B cell (primary cell): ENCODE data around the gene NODAL. TPM values are rescaled to one million over a fixed set of nuclear protein-coding genes. Genes with fewer than 3 reads are reported as not detected.

Source experiments
- ATAC-seq: fragments of 200-7000 bp; cut with Tn5 transposase; one replicate; pipeline ENCODE4 v1.10.0; 2021; ENCODE audit warnings: low read depth, mild to moderate bottlenecking, moderate number of reproducible peaks, moderate library complexity
- CTCF ChIA-PET: fragments of 350-600 bp; sonication (Branson Sonifier 250); formaldehyde crosslinking; loops from one replicate; lab custom pipeline; 2021; ENCODE audit warnings: antibody characterized with exemption, inconsistent platforms; lab: Charles Lee
- POLR2A ChIA-PET: fragments of 350-600 bp; sonication (Branson Sonifier 250); formaldehyde crosslinking; loops from one replicate; lab custom pipeline; 2021; ENCODE audit warnings: antibody characterized with exemption; lab: Charles Lee
- DNase-seq: peaks from one replicate; pipeline ENCODE4 v3.0.0; 2013
- H2AFZ ChIP-seq: 2 replicates; pipeline ENCODE4 v1.6.1; 2012; ENCODE audit warnings: mild to moderate bottlenecking, low read depth, low read length; ENCODE audit not compliant: insufficient read depth, poor library complexity, severe bottlenecking
- H3K27ac ChIP-seq, 2 donors: 1 replicate in 1 of 2; 2 replicates in 1 of 2; pipeline ENCODE4 v1.5.1; 2012 to 2013; ENCODE audit warnings: low read length in 2 of 2, mild to moderate bottlenecking in 2 of 2, moderate library complexity in 1 of 2
- H3K27me3 ChIP-seq, 4 experiments: fragments of 200-600 bp in 1 of 4; sonication (generic) in 1 of 4; replicated peaks in 1 of 4; 1 replicate in 2 of 4; 2 replicates in 2 of 4; pipeline versions ENCODE4 v1.6.1 to v1.7.0; 2013 to 2016; ENCODE audit warnings: low read length in 3 of 4, mild to moderate bottlenecking in 2 of 4, mixed read lengths in 1 of 4, moderate library complexity in 1 of 4; ENCODE audit not compliant: insufficient read depth in 4 of 4, control insufficient read depth in 3 of 4; ENCODE audit errors: control extremely low read depth in 1 of 4
- H3K36me3 ChIP-seq, 2 experiments: replicated peaks in 1 of 2; 1 replicate in 1 of 2; 2 replicates in 1 of 2; pipeline versions ENCODE4 v1.6.1 to v1.7.1; 2013; ENCODE audit warnings: low read length in 1 of 2; ENCODE audit not compliant: insufficient read depth in 2 of 2, control insufficient read depth in 1 of 2; ENCODE audit errors: control extremely low read depth in 1 of 2, extremely low read depth in 1 of 2
- H3K4me1 ChIP-seq, 2 donors: fragments of 200-600 bp in 1 of 2; sonication (generic) in 1 of 2; 1 replicate in 1 of 2; 2 replicates in 1 of 2; pipeline versions ENCODE4 v1.5.1 to v1.6.1; 2013 to 2017; ENCODE audit warnings: low read length in 2 of 2; ENCODE audit not compliant: control insufficient read depth in 2 of 2, insufficient read depth in 2 of 2
- H3K4me2 ChIP-seq: replicated peaks from 2 replicates; pipeline ENCODE3; 2012; ENCODE audit warnings: mild to moderate bottlenecking, low read depth, low read length; ENCODE audit not compliant: poor library complexity, severe bottlenecking
- H3K4me3 ChIP-seq, 5 experiments: fragments of 200-600 bp in 1 of 5; sonication (generic) in 1 of 5; 1 replicate in 3 of 5; 2 replicates in 2 of 5; pipeline versions ENCODE4 v1.5.1 to v1.7.0; 2011 to 2016; ENCODE audit warnings: low read length in 4 of 5, mild to moderate bottlenecking in 4 of 5, low read depth in 2 of 5, control low read depth in 1 of 5, moderate library complexity in 1 of 5; ENCODE audit not compliant: insufficient read depth in 1 of 5; ENCODE audit errors: control extremely low read depth in 1 of 5, extremely low read depth in 1 of 5
- H3K79me2 ChIP-seq: fragments of 200-600 bp; sonication (generic); one replicate; pipeline ENCODE4 v1.6.0; 2016; ENCODE audit warnings: low read length; ENCODE audit not compliant: control insufficient read depth, insufficient read depth
- H3K9ac ChIP-seq: fragments of 200-600 bp; sonication (generic); 2 replicates; pipeline ENCODE4 v1.6.1; 2017; ENCODE audit warnings: mild to moderate bottlenecking, low read length, moderate library complexity
- H3K9me3 ChIP-seq, 3 donors: one replicate each; pipeline versions ENCODE4 v1.6.1 to v1.7.1; 2013; ENCODE audit warnings: low read length in 2 of 3; ENCODE audit not compliant: control insufficient read depth in 2 of 3, insufficient read depth in 1 of 3; ENCODE audit errors: control extremely low read depth in 1 of 3
- H4K20me1 ChIP-seq: 2 replicates; pipeline ENCODE4 v1.6.0; 2012; ENCODE audit warnings: mild to moderate bottlenecking, low read length; ENCODE audit not compliant: insufficient read depth, control insufficient read depth, poor library complexity, severe bottlenecking
- H3K27ac Mint-ChIP-seq: one replicate; pipeline ENCODE4 v1.8.0; 2021; ENCODE audit warnings: mixed read lengths
- H3K27me3 Mint-ChIP-seq: one replicate; pipeline ENCODE4 v1.8.0; 2021; ENCODE audit warnings: mixed read lengths
- H3K4me1 Mint-ChIP-seq: one replicate; pipeline ENCODE4 v1.8.0; 2021; ENCODE audit warnings: mixed read lengths
- H3K4me3 Mint-ChIP-seq: one replicate; pipeline ENCODE4 v1.8.0; 2021; ENCODE audit warnings: mixed read lengths
- H3K9me3 Mint-ChIP-seq: one replicate; pipeline ENCODE4 v1.8.0; 2022; ENCODE audit warnings: mixed read lengths; ENCODE audit not compliant: insufficient read depth
- CTCF ChIP-seq: fragments of 200-600 bp; IDR thresholded peaks from one replicate; pipeline ENCODE4 v1.8.0; 2022; ENCODE audit warnings: antibody characterized with exemption, mild to moderate bottlenecking
- EZH2 ChIP-seq: IDR thresholded peaks from 2 replicates; pipeline ENCODE4 v1.6.1; 2012; ENCODE audit warnings: borderline replicate concordance, low read depth, mild to moderate bottlenecking, moderate library complexity, low read length; ENCODE audit not compliant: insufficient read depth, poor library complexity, severe bottlenecking
- WGBS: methylation state at CpG from one replicate; pipeline ENCODE4 v1.1.5; 2013; ENCODE audit warnings: missing lambda C conversion rate; ENCODE audit not compliant: insufficient coverage; 5-methylcytosine and 5-hydroxymethylcytosine counted together
- intact Hi-C: fragments of 100-400 bp; cut with micrococcal nuclease; formaldehyde crosslinking; loops from one replicate; pipeline ENCODE4 v1.10.0; 2022
- polyA plus RNA-seq: library from polyadenylated mRNA; depleted of rRNA; stranded (reverse); fragments of >200 nt; gene quantifications from 2 replicates; pipeline ENCODE4 v1.2.3, GENCODE V29; 2012
- total RNA-seq, 2 donors: library from RNA; stranded (reverse); fragments of 120-200 nt in 1 of 2; gene quantifications; 1 replicate in 1 of 2; 2 replicates in 1 of 2; pipeline versions ENCODE4 v1.2.3 to v1.2.4, GENCODE V29; 2013 to 2022

NODAL gene
- total and polyA plus RNA-seq, 2 donors (not counting 1 experiment from before 2014, with no cell fraction given) = 0.06 TPM; not detected in 1

DNA sequence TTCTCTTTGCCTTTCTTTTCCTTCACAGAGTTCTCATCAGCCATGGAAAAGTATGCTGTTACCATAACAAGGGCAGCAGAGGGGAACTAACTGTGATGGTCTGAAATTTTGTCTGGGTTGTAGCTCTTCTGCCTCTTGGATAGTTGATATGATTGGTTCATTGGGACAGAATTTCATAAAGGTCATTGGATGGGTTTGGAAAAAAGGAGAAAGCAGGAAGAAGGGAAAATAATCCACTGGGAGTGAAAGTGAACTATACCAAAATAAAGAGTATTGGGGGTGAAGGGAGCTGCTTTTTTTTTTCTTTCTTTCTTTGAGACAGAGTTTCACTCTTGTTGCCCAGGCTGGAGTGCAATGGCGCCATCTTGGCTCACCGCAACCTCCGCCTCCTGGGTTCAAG is 31.7 kb downstream of the NODAL start:
- WGBS = 92% methylated on average over 2 of the region's 3 CpGs
- ATAC-seq (no peak), DNase-seq (no peak)
- ChIA-PET CTCF (interaction anchor here (0.9 to 1.3 kb wide), 2 partner anchors 45 to 52 kb away, joined by 3 to 4 read pairs; no protein-coding TSS in a partner anchor), POLR2A (interaction anchor here (0.7 kb wide), 1 partner anchor 84 kb away, joined by 3 read pairs; no protein-coding TSS in a partner anchor)
- peaks cover 18% of the 10 kb centered on the region in 2 donors for H3K4me1 ChIP-seq
- no peaks in the 10 kb centered on the region for H3K9me3 ChIP-seq
- no peak overlapping the region for H3K4me3 Mint-ChIP-seq
- H3K4me1 Mint-ChIP-seq = peaks cover 47% of the 10 kb centered on the region
- H3K27ac Mint-ChIP-seq = no peak overlapping the region
- TF ChIP-seq CTCF (no peak), EZH2 (no peak)
- H2AFZ ChIP-seq = no peak overlapping the region
- intact Hi-C loops = loop anchor here (5.0 kb wide), 1 partner anchor 68 kb away; the partner anchor contains the start of gene PALD1
- H3K4me3 ChIP-seq = no peak overlapping the region
- no peak overlapping the region for H3K27ac ChIP-seq
- no peaks in the 10 kb centered on the region for H3K9me3 Mint-ChIP-seq
- H3K27me3 ChIP-seq = no peaks in the 10 kb centered on the region
- peaks cover 74% of the 10 kb centered on the region for H4K20me1 ChIP-seq
- H3K36me3 ChIP-seq = no peaks in the 10 kb centered on the region
- H3K27me3 Mint-ChIP-seq = no peaks in the 10 kb centered on the region
- no peak overlapping the region for H3K4me2 ChIP-seq
- H3K9ac ChIP-seq = no peak overlapping the region
- H3K79me2 ChIP-seq = peaks cover 63% of the 10 kb centered on the region

DNA sequence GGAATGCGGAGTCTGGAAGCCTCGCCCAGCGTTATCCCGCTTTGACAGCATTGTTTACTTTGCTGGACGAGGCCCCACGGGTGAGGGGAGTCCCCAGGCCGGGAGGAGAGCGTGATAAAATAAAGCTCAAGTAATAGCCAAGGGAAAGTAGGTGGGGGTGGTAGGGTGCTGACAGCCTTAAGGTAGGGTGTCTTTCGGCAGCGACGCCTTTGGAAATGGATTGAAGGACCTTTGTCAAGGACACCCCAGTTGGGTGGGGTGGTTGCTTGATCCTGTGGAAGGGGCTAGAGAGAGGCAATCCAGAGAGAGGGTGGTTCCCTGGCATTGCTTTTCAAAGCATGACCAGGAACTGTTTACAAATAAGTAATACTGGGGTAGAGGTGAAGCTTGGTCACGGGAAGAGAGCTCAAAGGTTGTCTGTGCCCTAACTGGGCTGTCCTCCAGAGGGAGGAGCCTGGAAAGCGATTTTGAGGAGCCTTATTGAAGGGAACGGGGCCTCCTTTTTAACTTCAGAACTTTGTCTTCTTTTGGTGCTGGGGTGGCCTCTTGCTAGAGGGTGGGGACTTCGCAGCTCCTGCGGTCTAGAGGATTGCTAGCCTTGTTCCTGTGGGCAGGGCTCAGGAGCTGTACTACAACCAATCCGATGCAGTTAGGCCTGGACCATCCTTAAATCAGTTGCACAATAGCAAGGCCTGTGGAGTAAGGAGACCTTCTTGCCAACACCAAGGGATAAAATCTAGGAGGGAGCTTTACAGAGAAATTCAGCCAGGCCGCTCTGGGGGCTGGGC is 36.2 kb downstream of the NODAL start:
- H3K27ac ChIP-seq = peak overlapping the region in 1 of 2 donors; percentile 84
- H3K27me3 ChIP-seq = no peaks in the 10 kb centered on the region
- no peaks in the 10 kb centered on the region for H3K36me3 ChIP-seq
- H3K4me1 ChIP-seq = peaks cover 23 to 24% of the 10 kb centered on the region in 2 donors
- peak overlapping the region; percentile 95 for H3K4me2 ChIP-seq
- peaks cover 64% of the 10 kb centered on the region for H3K79me2 ChIP-seq
- POLR2A ChIA-PET = no interaction called here
- ATAC-seq (no peak), DNase-seq (peak; percentile 32)
- Mint-ChIP-seq H3K4me3 (peak overlapping the region; percentile 94), H3K4me1 (peaks cover 48% of the 10 kb centered on the region), H3K9me3 (no peaks in the 10 kb centered on the region), H3K27ac (peak overlapping the region; percentile 96), H3K27me3 (no peaks in the 10 kb centered on the region)
- H3K9ac ChIP-seq = peak overlapping the region; percentile 86
- intact Hi-C loops = loop anchor here (2.0 to 5.0 kb wide), 3 partner anchors 72 to 412 kb away; partner anchors contain the start of genes PALD1 and TYSND1
- WGBS = 1% methylated on average over 16 of the region's 18 CpGs
- H2AFZ ChIP-seq = peak overlapping the region; percentile 92
- CTCF ChIA-PET = interaction anchor here (0.6 to 2.7 kb wide), 13 partner anchors 12 to 353 kb away, joined by 3 to 17 read pairs (median 4); partner anchors contain the start of genes PPA1 and SAR1A
- TF ChIP-seq EZH2 (no peak), CTCF (no peak)
- no peaks in the 10 kb centered on the region for H3K9me3 ChIP-seq
- H4K20me1 ChIP-seq = peaks cover 45% of the 10 kb centered on the region
- H3K4me3 ChIP-seq = peak overlapping the region; percentile 53 to 88 (median 77)
